ENCODE measurements around the gene ZNF641. TPM values are rescaled to one million over a fixed set of nuclear protein-coding genes. Genes with fewer than 3 reads are reported as not detected.

Gene ZNF641
- total and polyA plus RNA-seq, 12 donors: 17.4 to 65.2 (median 44.7) TPM

DNA sequence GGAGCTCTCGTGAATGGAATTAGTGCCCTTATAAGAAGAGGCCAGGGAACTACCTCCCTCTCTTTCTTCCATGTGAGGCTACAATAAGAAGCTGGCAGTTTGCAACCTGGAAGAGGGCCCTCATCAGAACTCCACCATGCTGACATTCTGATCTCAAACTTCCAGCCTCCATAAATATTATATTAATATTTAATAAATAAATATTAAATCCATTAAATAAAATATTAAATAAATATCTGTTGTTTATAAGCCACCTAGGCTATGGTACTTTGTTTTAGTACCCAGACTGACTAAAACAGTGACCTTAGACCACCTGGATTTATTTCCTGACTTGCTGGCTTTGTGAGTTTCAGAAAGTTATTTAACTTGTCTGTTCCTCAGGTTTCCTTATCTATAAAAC, 49.9 kb downstream of the ZNF641 start:
- intact Hi-C loops (cut with DNase I): no loop called here
- TF ChIP-seq POLR2A (IDR thresholded peaks at IDR 0.05): no peak
- TF ChIP-seq, protein P1, sequence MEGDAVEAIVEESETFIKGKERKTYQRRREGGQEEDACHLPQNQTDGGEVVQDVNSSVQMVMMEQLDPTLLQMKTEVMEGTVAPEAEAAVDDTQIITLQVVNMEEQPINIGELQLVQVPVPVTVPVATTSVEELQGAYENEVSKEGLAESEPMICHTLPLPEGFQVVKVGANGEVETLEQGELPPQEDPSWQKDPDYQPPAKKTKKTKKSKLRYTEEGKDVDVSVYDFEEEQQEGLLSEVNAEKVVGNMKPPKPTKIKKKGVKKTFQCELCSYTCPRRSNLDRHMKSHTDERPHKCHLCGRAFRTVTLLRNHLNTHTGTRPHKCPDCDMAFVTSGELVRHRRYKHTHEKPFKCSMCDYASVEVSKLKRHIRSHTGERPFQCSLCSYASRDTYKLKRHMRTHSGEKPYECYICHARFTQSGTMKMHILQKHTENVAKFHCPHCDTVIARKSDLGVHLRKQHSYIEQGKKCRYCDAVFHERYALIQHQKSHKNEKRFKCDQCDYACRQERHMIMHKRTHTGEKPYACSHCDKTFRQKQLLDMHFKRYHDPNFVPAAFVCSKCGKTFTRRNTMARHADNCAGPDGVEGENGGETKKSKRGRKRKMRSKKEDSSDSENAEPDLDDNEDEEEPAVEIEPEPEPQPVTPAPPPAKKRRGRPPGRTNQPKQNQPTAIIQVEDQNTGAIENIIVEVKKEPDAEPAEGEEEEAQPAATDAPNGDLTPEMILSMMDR (IDR thresholded peaks at IDR 0.05): no peak
- Histone ChIP-seq H3K4me1 (replicated peaks in 1 of 2) (peaks cover 0 to 11% of the 10 kb centered on the region in 2 donors), H3K4me3 (no peak overlapping the region), H3K9me3 (replicated peaks in 1 of 3) (no peaks in the 10 kb centered on the region), H3K36me3 (replicated peaks in 1 of 2) (no peaks in the 10 kb centered on the region), H3K27ac (no peak overlapping the region), H3K27me3 (no peaks in the 10 kb centered on the region)
- 83 to 100% (median 92%) methylated on average over 1 of the region's 1 CpG for WGBS, 4 donors
- no peak for DNase-seq

DNA sequence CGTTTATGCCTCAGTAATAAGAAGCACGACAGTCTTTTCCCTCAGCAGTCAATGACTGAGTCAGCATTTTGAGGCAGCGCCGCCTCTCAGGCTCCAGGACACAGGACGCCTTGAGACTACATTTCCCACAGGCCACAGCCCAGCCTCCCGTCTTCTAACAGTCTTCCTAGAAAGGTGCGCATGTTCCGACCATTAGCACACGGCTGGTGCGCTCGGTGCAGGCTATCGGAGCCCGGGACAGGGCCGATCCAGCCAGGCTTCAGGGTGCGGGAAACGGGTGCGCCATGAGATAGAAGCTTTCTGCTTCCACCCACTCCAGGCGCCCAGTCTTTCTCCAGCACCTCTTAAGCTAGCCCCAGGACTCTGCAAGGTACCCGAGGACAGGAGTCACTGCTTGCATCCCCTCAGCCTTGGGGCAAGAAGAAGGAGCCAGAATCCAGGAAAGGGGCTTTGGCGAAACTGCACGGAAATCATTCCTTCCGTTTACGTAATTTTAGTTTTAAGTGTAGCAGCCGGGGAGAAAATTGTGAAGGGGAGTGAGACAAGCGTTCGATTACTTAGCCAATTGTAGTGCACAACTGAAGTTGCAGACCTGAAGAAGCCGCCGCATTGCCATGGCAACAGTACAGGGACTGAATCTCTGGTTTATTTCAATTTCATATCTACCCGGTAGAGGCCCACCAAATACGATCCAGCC, 54.0 kb downstream of the ZNF641 start:
- peak; percentile 30 to 87 for TF ChIP-seq POLR2A (IDR thresholded peaks at IDR 0.05)
- TF ChIP-seq, protein P1 (IDR thresholded peaks at IDR 0.05): no peak
- no peaks in the 10 kb centered on the region for H3K27me3 ChIP-seq

DNA sequence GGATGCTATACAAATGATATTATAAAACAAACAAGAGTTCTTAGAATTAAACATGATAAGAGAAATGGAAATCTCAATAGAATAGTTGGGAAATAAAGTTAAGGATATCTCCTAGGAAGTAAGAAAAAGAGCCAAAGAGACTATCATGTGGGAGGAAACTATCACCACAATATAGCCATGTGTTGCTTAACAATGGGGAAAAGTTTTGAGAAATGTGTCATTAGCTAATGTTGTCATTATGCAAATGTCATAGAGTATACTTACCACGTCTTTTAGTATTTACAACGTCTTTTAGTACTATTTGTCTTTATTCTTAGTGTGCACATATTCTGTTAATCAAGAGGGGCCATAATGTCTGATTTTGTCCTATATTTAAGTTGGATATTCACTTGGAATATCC, 58.7 kb downstream of the ZNF641 start:
- TF ChIP-seq POLR2A (IDR thresholded peaks at IDR 0.05): no peak
- TF ChIP-seq, protein P1 (IDR thresholded peaks at IDR 0.05): no peak
- intact Hi-C loops (cut with DNase I): loop anchor here in 1 of 2 donors (10.0 kb wide), 1 partner anchor 87 kb away; the partner anchor contains the start of gene OR10AD1
- no peak overlapping the region for H3K27ac ChIP-seq
- WGBS, 4 donors: 60 to 79% (median 68%) methylated on average over 2 of the region's 2 CpGs
- no peaks in the 10 kb centered on the region for H3K36me3 ChIP-seq (replicated peaks in 1 of 2)
- no peaks in the 10 kb centered on the region for H3K4me1 ChIP-seq (replicated peaks in 1 of 2)
- DNase-seq: no peak
- H3K9me3 ChIP-seq (replicated peaks in 1 of 3): no peaks in the 10 kb centered on the region
- no peak overlapping the region for H3K4me3 ChIP-seq
- H3K27me3 ChIP-seq: no peaks in the 10 kb centered on the region

More for the DNA sequence above, 54.0 kb downstream of the ZNF641 start:
- Histone ChIP-seq H3K4me3 (peak overlapping the region in 2 of 4 donors; percentile 44 to 57), H3K27ac (peak overlapping the region in 3 of 5 donors; percentile 7 to 68 (median 65)), H3K36me3 (replicated peaks in 1 of 2) (no peaks in the 10 kb centered on the region), H3K9me3 (replicated peaks in 1 of 3) (no peaks in the 10 kb centered on the region), H3K4me1 (replicated peaks in 1 of 2) (peaks cover 0 to 2% of the 10 kb centered on the region in 2 donors)
- peak; percentile 83 to 96 (median 90) for DNase-seq
- WGBS, 4 donors: 4 to 18% (median 7%) methylated on average over 26 to 30 of the region's 30 CpGs
- intact Hi-C loops (cut with DNase I): loop anchor here in 1 of 2 donors (10.0 kb wide), 1 partner anchor 92 kb away; the partner anchor contains the start of gene OR10AD1

DNA sequence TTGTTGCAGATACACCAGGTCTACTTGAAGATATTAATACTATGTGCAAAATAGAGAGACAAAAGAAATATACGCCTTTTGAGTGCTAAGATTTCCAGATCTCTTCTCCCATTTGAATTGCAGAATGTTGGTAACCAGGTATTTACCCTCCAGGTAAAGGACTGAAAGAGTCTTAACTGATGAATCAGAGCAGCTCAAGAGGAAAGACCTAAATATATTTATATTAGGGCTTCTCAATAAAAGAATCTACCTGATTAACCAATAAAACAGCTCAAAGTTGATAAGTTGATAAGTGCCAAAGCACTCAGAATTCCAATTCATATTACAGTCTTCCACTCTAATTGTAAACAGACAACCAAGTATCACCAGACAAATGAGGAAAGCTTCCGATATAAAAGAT, 59.2 kb downstream of the ZNF641 start:
- WGBS, 4 donors: 90 to 97% (median 94%) methylated on average over 2 of the region's 2 CpGs
- intact Hi-C loops (cut with DNase I): loop anchor here in 1 of 2 donors (10.0 kb wide), 1 partner anchor 87 kb away; the partner anchor contains the start of gene OR10AD1
- Histone ChIP-seq H3K4me1 (replicated peaks in 1 of 2) (no peaks in the 10 kb centered on the region), H3K4me3 (no peak overlapping the region), H3K36me3 (replicated peaks in 1 of 2) (no peaks in the 10 kb centered on the region), H3K9me3 (replicated peaks in 1 of 3) (no peaks in the 10 kb centered on the region), H3K27me3 (no peaks in the 10 kb centered on the region), H3K27ac (no peak overlapping the region)
- DNase-seq: no peak
- TF ChIP-seq POLR2A (IDR thresholded peaks at IDR 0.05): no peak
- TF ChIP-seq, protein P1 (IDR thresholded peaks at IDR 0.05): no peak

Data from adrenal gland (tissue), 12 donors.